Measurements from ENCODE around the gene GNAO1.
A peak's percentile ranks its signal among the peaks of the same experiment; 100 is the strongest.

Gene GNAO1

GRCh38 chr16:56352351-56353053, 161.2 kb downstream of the GNAO1 start:
- no peak overlapping the region for H3K4me3 ChIP-seq
- H3K27ac ChIP-seq: no peak overlapping the region
- DNase-seq: peak; percentile 10 to 48
- no peaks in the 10 kb centered on the region for H3K9me3 ChIP-seq
- H3K4me1 ChIP-seq: peaks cover 0 to 9% (median 0%) of the 10 kb centered on the region in 4 donors
- H3K27me3 ChIP-seq: no peaks in the 10 kb centered on the region
- TF ChIP-seq, protein P1, sequence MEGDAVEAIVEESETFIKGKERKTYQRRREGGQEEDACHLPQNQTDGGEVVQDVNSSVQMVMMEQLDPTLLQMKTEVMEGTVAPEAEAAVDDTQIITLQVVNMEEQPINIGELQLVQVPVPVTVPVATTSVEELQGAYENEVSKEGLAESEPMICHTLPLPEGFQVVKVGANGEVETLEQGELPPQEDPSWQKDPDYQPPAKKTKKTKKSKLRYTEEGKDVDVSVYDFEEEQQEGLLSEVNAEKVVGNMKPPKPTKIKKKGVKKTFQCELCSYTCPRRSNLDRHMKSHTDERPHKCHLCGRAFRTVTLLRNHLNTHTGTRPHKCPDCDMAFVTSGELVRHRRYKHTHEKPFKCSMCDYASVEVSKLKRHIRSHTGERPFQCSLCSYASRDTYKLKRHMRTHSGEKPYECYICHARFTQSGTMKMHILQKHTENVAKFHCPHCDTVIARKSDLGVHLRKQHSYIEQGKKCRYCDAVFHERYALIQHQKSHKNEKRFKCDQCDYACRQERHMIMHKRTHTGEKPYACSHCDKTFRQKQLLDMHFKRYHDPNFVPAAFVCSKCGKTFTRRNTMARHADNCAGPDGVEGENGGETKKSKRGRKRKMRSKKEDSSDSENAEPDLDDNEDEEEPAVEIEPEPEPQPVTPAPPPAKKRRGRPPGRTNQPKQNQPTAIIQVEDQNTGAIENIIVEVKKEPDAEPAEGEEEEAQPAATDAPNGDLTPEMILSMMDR (IDR thresholded peaks at IDR 0.05): no peak
- intact Hi-C loops (cut with DNase I; ENCODE audit: low total_unique reads): no loop called here
- H3K36me3 ChIP-seq: no peaks in the 10 kb centered on the region

GRCh38 chr16:56353054-56353921, 162.0 kb downstream of the GNAO1 start:
- Histone ChIP-seq H3K9me3 (no peaks in the 10 kb centered on the region), H3K4me3 (no peak overlapping the region), H3K36me3 (no peaks in the 10 kb centered on the region), H3K27me3 (no peaks in the 10 kb centered on the region), H3K27ac (no peak overlapping the region), H3K4me1 (peaks cover 0 to 12% (median 0%) of the 10 kb centered on the region in 4 donors)
- intact Hi-C loops (cut with DNase I; ENCODE audit: low total_unique reads): no loop called here
- TF ChIP-seq, protein P1 (IDR thresholded peaks at IDR 0.05): no peak
- DNase-seq: peak; percentile 16 to 57

GRCh38 chr16:56354016-56354415, 162.7 kb downstream of the GNAO1 start:
- H3K27ac ChIP-seq: no peak overlapping the region
- DNase-seq: peak; percentile 19 to 42
- TF ChIP-seq, protein P1 (IDR thresholded peaks at IDR 0.05): no peak

GRCh38 chr16:56354746-56355145, 163.5 kb downstream of the GNAO1 start:
- intact Hi-C loops (cut with DNase I; ENCODE audit: low total_unique reads): no loop called here
- no peaks in the 10 kb centered on the region for H3K36me3 ChIP-seq
- H3K27me3 ChIP-seq: no peaks in the 10 kb centered on the region
- H3K9me3 ChIP-seq: no peaks in the 10 kb centered on the region
- H3K27ac ChIP-seq: no peak overlapping the region
- H3K4me3 ChIP-seq: no peak overlapping the region
- DNase-seq: peak; percentile 16 to 61
- TF ChIP-seq, protein P1 (IDR thresholded peaks at IDR 0.05): no peak
- peaks cover 0 to 12% (median 0%) of the 10 kb centered on the region in 4 donors for H3K4me1 ChIP-seq

More at GRCh38 chr16:56354016-56354415, 162.7 kb downstream of the GNAO1 start:
- no peak overlapping the region for H3K4me3 ChIP-seq
- no peaks in the 10 kb centered on the region for H3K27me3 ChIP-seq
- H3K4me1 ChIP-seq: peaks cover 0 to 12% (median 0%) of the 10 kb centered on the region in 4 donors
- intact Hi-C loops (cut with DNase I; ENCODE audit: low total_unique reads): no loop called here
- H3K36me3 ChIP-seq: no peaks in the 10 kb centered on the region
- no peaks in the 10 kb centered on the region for H3K9me3 ChIP-seq

- H3K27me3 ChIP-seq: no peaks in the 10 kb centered on the region
- TF ChIP-seq, protein P1 (IDR thresholded peaks at IDR 0.05): no peak
- peaks cover 0 to 5% (median 0%) of the 10 kb centered on the region in 3 donors for H3K36me3 ChIP-seq
- no peaks in the 10 kb centered on the region for H3K9me3 ChIP-seq
- intact Hi-C loops (cut with DNase I; ENCODE audit: low total_unique reads): no loop called here
- no peak overlapping the region for H3K27ac ChIP-seq
- DNase-seq: peak; percentile 16 to 44
- H3K4me1 ChIP-seq: peaks cover 0 to 12% (median 0%) of the 10 kb centered on the region in 4 donors
- no peak overlapping the region for H3K4me3 ChIP-seq
Measured at GRCh38 chr16:56355221-56355620, 163.9 kb downstream of the GNAO1 start.
